Right atrium auricular region (tissue), 2 donors: Measurements from ENCODE around the gene SYNM. TPM values are rescaled to one million over a fixed set of nuclear protein-coding genes. Genes with fewer than 3 reads are reported as not detected.

Source experiments
- DNase-seq: peaks from one replicate; pipeline ENCODE4 v3.0.0-alpha.2; 2019; ENCODE audit warnings: low spot score
- H3K27ac ChIP-seq, 2 donors: fragments of 200-600 bp; sonication (generic); 1 replicate in 1 of 2; 2 replicates in 1 of 2; pipeline ENCODE4 v1.5.1; 2016 to 2019
- H3K27me3 ChIP-seq, 2 donors: fragments of 200-600 bp; sonication (generic); one replicate each; pipeline versions ENCODE4 v1.5.1 to v1.6.0; 2017 to 2019
- H3K36me3 ChIP-seq: fragments of 200-600 bp; sonication (generic); one replicate; pipeline ENCODE4 v1.5.1; 2016
- H3K4me1 ChIP-seq, 2 donors: fragments of 200-600 bp; sonication (generic); one replicate each; pipeline versions ENCODE4 v1.5.1 to v1.6.0; 2017 to 2019
- H3K4me3 ChIP-seq, 2 donors: fragments of 200-600 bp; sonication (generic); 1 replicate in 1 of 2; 2 replicates in 1 of 2; pipeline ENCODE4 v1.5.1; 2017 to 2019; ENCODE audit warnings: mild to moderate bottlenecking in 1 of 2, moderate library complexity in 1 of 2
- H3K9me3 ChIP-seq, 2 donors: fragments of 200-600 bp; sonication (generic); one replicate each; pipeline ENCODE4 v1.5.1; 2019
- CTCF ChIP-seq, 2 donors: fragments of 200-600 bp; sonication (generic); IDR thresholded peaks; one replicate each; pipeline ENCODE4 v1.5.1; 2019; ENCODE audit warnings: antibody characterized with exemption in 2 of 2
- total RNA-seq, 2 donors: library from RNA; depleted of rRNA; stranded (reverse); fragments of >200 nt; gene quantifications; one replicate each; pipeline ENCODE4 v1.1.0, GENCODE V29; 2016

The SYNM gene
- total RNA-seq, 2 donors from 2014 or later: 211 to 258 TPM

- no peak for TF ChIP-seq CTCF (IDR thresholded peaks at IDR 0.05)
- H3K27ac ChIP-seq: no peak overlapping the region
- H3K27me3 ChIP-seq: no peaks in the 10 kb centered on the region
- no peaks in the 10 kb centered on the region for H3K9me3 ChIP-seq
- H3K36me3 ChIP-seq: peaks cover 100% of the 10 kb centered on the region
- H3K4me3 ChIP-seq: no peak overlapping the region
- peaks cover 0 to 36% of the 10 kb centered on the region in 2 donors for H3K4me1 ChIP-seq
- DNase-seq: no peak
These were observed 26.0 kb downstream of the SYNM start for GRCh38 chr15:99130765-99131440.

GRCh38 chr15:99131441-99132023 is 26.7 kb downstream of the SYNM start:
- Histone ChIP-seq H3K4me1 (peaks cover 0 to 36% of the 10 kb centered on the region in 2 donors), H3K9me3 (no peaks in the 10 kb centered on the region), H3K4me3 (no peak overlapping the region), H3K36me3 (peaks cover 100% of the 10 kb centered on the region), H3K27me3 (no peaks in the 10 kb centered on the region), H3K27ac (no peak overlapping the region)
- no peak for TF ChIP-seq CTCF (IDR thresholded peaks at IDR 0.05)
- no peak for DNase-seq

- no peak for TF ChIP-seq CTCF (IDR thresholded peaks at IDR 0.05)
- no peaks in the 10 kb centered on the region for H3K27me3 ChIP-seq
- no peaks in the 10 kb centered on the region for H3K9me3 ChIP-seq
- no peak overlapping the region for H3K4me3 ChIP-seq
- peaks cover 100% of the 10 kb centered on the region for H3K36me3 ChIP-seq
- no peak overlapping the region for H3K27ac ChIP-seq
- H3K4me1 ChIP-seq: peaks cover 0 to 36% of the 10 kb centered on the region in 2 donors
- no peak for DNase-seq
These were observed 27.2 kb downstream of the SYNM start for GRCh38 chr15:99132122-99132521.

GRCh38 chr15:99132634-99133287 is 27.9 kb downstream of the SYNM start:
- Histone ChIP-seq H3K4me1 (peaks cover 0 to 36% of the 10 kb centered on the region in 2 donors), H3K36me3 (peaks cover 100% of the 10 kb centered on the region), H3K27ac (no peak overlapping the region)

GRCh38 chr15:99134317-99134821 is 29.5 kb downstream of the SYNM start:
- Histone ChIP-seq H3K4me3 (no peak overlapping the region), H3K36me3 (peaks cover 90% of the 10 kb centered on the region), H3K4me1 (peaks cover 0 to 41% of the 10 kb centered on the region in 2 donors), H3K9me3 (no peaks in the 10 kb centered on the region), H3K27me3 (no peaks in the 10 kb centered on the region), H3K27ac (peak overlapping the region; percentile 52 to 70)
- no peak for DNase-seq
- no peak for TF ChIP-seq CTCF (IDR thresholded peaks at IDR 0.05)

More at GRCh38 chr15:99132634-99133287, 27.9 kb downstream of the SYNM start:
- no peak for DNase-seq
- Histone ChIP-seq H3K4me3 (no peak overlapping the region), H3K27me3 (no peaks in the 10 kb centered on the region), H3K9me3 (no peaks in the 10 kb centered on the region)
- no peak for TF ChIP-seq CTCF (IDR thresholded peaks at IDR 0.05)
